ENCODE data around the gene MPDZ.
A peak's percentile ranks its signal among the peaks of the same experiment; 100 is the strongest.

The MPDZ gene

GRCh38 chr9:13292158-13292557 lies 12.7 kb upstream of the MPDZ start:
- no peak overlapping the region for H3K9ac ChIP-seq (ENCODE audit: low read depth, low read length, poor library complexity)
- no peak overlapping the region for H2AFZ ChIP-seq (ENCODE audit: low read length)
- H2AK5ac ChIP-seq (ENCODE audit: low read depth, low read length), result no peak overlapping the region
- DNase-seq (ENCODE audit: low spot score), result no peak
- no peak overlapping the region for H2BK15ac ChIP-seq (ENCODE audit: low read length)
- no CpG with 5 or more reads among the region's 3 CpGs for WGBS, 2 donors (ENCODE audit: extremely low coverage in 2 of 2, insufficient read length in 2 of 2, insufficient replicate concordance in 1 of 2)
- H3K23ac ChIP-seq (ENCODE audit: low read depth, low read length, poor library complexity), result no peak overlapping the region
- no peak overlapping the region for H4K8ac ChIP-seq (ENCODE audit: low read depth, low read length)
- H3K18ac ChIP-seq (ENCODE audit: low read length), result no peak overlapping the region
- no peak overlapping the region for H3K4me2 ChIP-seq (ENCODE audit: insufficient read depth, low read length, poor library complexity, severe bottlenecking)
- H3K9me3 ChIP-seq (replicated peaks in 1 of 2; ENCODE audit: control insufficient read depth in 2 of 2, insufficient read depth in 1 of 2, low read depth in 1 of 2, low read length in 2 of 2), result peaks cover 2 to 4% of the 10 kb centered on the region in 2 donors
- no peak overlapping the region for H3K14ac ChIP-seq (ENCODE audit: low read length)
- H3K27ac ChIP-seq (replicated peaks; ENCODE audit: low read length), result no peak overlapping the region
- H2BK5ac ChIP-seq (ENCODE audit: low read length), result no peak overlapping the region
- no peaks in the 10 kb centered on the region for H3K79me1 ChIP-seq (ENCODE audit: low read depth, low read length)
- no peaks in the 10 kb centered on the region for H3K27me3 ChIP-seq (ENCODE audit: control insufficient read depth in 3 of 3, insufficient read depth in 3 of 3, low read depth in 1 of 3, low read length in 3 of 3)
- H4K91ac ChIP-seq (ENCODE audit: low read depth, low read length, poor library complexity), result no peak overlapping the region
- H2BK12ac ChIP-seq (ENCODE audit: low read length), result no peak overlapping the region
- no peaks in the 10 kb centered on the region for H3K36me3 ChIP-seq (replicated peaks in 1 of 2; ENCODE audit: control insufficient read depth in 2 of 2, insufficient read depth in 2 of 2, low read length in 2 of 2)
- H3K4ac ChIP-seq (ENCODE audit: low read length), result no peak overlapping the region
- H2BK120ac ChIP-seq (ENCODE audit: low read depth, low read length), result no peak overlapping the region
- peaks cover 0 to 2% of the 10 kb centered on the region in 2 donors for H3K4me1 ChIP-seq (ENCODE audit: control insufficient read depth in 2 of 2, insufficient read depth in 1 of 2, low read depth in 1 of 2, low read length in 2 of 2)
- H3K4me3 ChIP-seq (ENCODE audit: low read length in 2 of 2), result no peak overlapping the region

- no peak overlapping the region for H4K8ac ChIP-seq (ENCODE audit: low read depth, low read length)
- no CpG with 5 or more reads among the region's 1 CpG for WGBS, 2 donors (ENCODE audit: extremely low coverage in 2 of 2, insufficient read length in 2 of 2, insufficient replicate concordance in 1 of 2)
- H2AK5ac ChIP-seq (ENCODE audit: low read depth, low read length), result no peak overlapping the region
- no peak overlapping the region for H2BK5ac ChIP-seq (ENCODE audit: low read length)
- no peak overlapping the region for H3K27ac ChIP-seq (replicated peaks; ENCODE audit: low read length)
- H3K4me3 ChIP-seq (ENCODE audit: low read length in 2 of 2), result no peak overlapping the region
- H2AFZ ChIP-seq (ENCODE audit: low read length), result no peak overlapping the region
- H3K18ac ChIP-seq (ENCODE audit: low read length), result no peak overlapping the region
- H3K4ac ChIP-seq (ENCODE audit: low read length), result no peak overlapping the region
- H3K27me3 ChIP-seq (ENCODE audit: control insufficient read depth in 3 of 3, insufficient read depth in 3 of 3, low read depth in 1 of 3, low read length in 3 of 3), result no peaks in the 10 kb centered on the region
- no peak overlapping the region for H3K4me2 ChIP-seq (ENCODE audit: insufficient read depth, low read length, poor library complexity, severe bottlenecking)
- no peaks in the 10 kb centered on the region for H3K79me1 ChIP-seq (ENCODE audit: low read depth, low read length)
- H4K91ac ChIP-seq (ENCODE audit: low read depth, low read length, poor library complexity), result no peak overlapping the region
- DNase-seq (ENCODE audit: low spot score), result no peak
- H3K4me1 ChIP-seq (ENCODE audit: control insufficient read depth in 2 of 2, insufficient read depth in 1 of 2, low read depth in 1 of 2, low read length in 2 of 2), result peaks cover 0 to 2% of the 10 kb centered on the region in 2 donors
- no peaks in the 10 kb centered on the region for H3K36me3 ChIP-seq (replicated peaks in 1 of 2; ENCODE audit: control insufficient read depth in 2 of 2, insufficient read depth in 2 of 2, low read length in 2 of 2)
- H3K9me3 ChIP-seq (replicated peaks in 1 of 2; ENCODE audit: control insufficient read depth in 2 of 2, insufficient read depth in 1 of 2, low read depth in 1 of 2, low read length in 2 of 2), result peaks cover 0 to 2% of the 10 kb centered on the region in 2 donors
- H3K23ac ChIP-seq (ENCODE audit: low read depth, low read length, poor library complexity), result no peak overlapping the region
- no peak overlapping the region for H2BK15ac ChIP-seq (ENCODE audit: low read length)
- no peak overlapping the region for H3K14ac ChIP-seq (ENCODE audit: low read length)
- no peak overlapping the region for H2BK12ac ChIP-seq (ENCODE audit: low read length)
- H3K9ac ChIP-seq (ENCODE audit: low read depth, low read length, poor library complexity), result no peak overlapping the region
- H2BK120ac ChIP-seq (ENCODE audit: low read depth, low read length), result no peak overlapping the region
These were observed 12.2 kb upstream of the MPDZ start for GRCh38 chr9:13291718-13292117.

DNA sequence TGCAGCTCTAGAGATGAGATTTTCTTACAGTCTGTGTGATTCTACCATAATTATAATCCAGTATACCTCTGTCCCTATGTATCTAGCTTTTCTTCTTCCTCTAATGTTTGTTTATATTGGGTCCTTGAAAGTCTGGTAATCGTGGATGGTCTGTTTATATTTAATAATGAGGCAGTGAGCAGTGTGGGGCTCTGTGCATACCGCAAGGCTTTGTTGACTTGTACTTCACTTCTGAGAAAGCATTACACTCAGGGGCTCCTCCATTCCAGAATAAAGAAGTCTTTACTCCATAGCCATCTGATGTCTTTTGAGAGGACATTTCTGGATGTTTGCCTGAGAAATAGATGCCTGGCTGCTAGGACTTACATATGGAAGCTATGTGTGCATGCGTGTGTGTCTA lies 4.5 kb upstream of the MPDZ start:
- H3K4me3 ChIP-seq (ENCODE audit: low read length in 2 of 2), result no peak overlapping the region
- H2BK12ac ChIP-seq (ENCODE audit: low read length), result no peak overlapping the region
- DNase-seq (ENCODE audit: low spot score), result no peak
- no peak overlapping the region for H4K91ac ChIP-seq (ENCODE audit: low read depth, low read length, poor library complexity)
- H2BK15ac ChIP-seq (ENCODE audit: low read length), result no peak overlapping the region
- no CpG with 5 or more reads among the region's 3 CpGs for WGBS, 2 donors (ENCODE audit: extremely low coverage in 2 of 2, insufficient read length in 2 of 2, insufficient replicate concordance in 1 of 2)
- H3K9ac ChIP-seq (ENCODE audit: low read depth, low read length, poor library complexity), result no peak overlapping the region
- H3K79me1 ChIP-seq (ENCODE audit: low read depth, low read length), result peaks cover 1% of the 10 kb centered on the region
- H3K23ac ChIP-seq (ENCODE audit: low read depth, low read length, poor library complexity), result no peak overlapping the region
- no peak overlapping the region for H3K4ac ChIP-seq (ENCODE audit: low read length)
- H3K9me3 ChIP-seq (replicated peaks in 1 of 2; ENCODE audit: control insufficient read depth in 2 of 2, insufficient read depth in 1 of 2, low read depth in 1 of 2, low read length in 2 of 2), result peaks cover 0 to 2% of the 10 kb centered on the region in 2 donors
- H2BK5ac ChIP-seq (ENCODE audit: low read length), result no peak overlapping the region
- H2AFZ ChIP-seq (ENCODE audit: low read length), result peak overlapping the region; percentile 40
- H3K4me2 ChIP-seq (ENCODE audit: insufficient read depth, low read length, poor library complexity, severe bottlenecking), result no peak overlapping the region
- H3K27me3 ChIP-seq (ENCODE audit: control insufficient read depth in 3 of 3, insufficient read depth in 3 of 3, low read depth in 1 of 3, low read length in 3 of 3), result no peaks in the 10 kb centered on the region
- no peak overlapping the region for H2BK120ac ChIP-seq (ENCODE audit: low read depth, low read length)
- H4K8ac ChIP-seq (ENCODE audit: low read depth, low read length), result no peak overlapping the region
- no peaks in the 10 kb centered on the region for H3K36me3 ChIP-seq (replicated peaks in 1 of 2; ENCODE audit: control insufficient read depth in 2 of 2, insufficient read depth in 2 of 2, low read length in 2 of 2)
- H3K27ac ChIP-seq (replicated peaks; ENCODE audit: low read length), result no peak overlapping the region
- no peak overlapping the region for H2AK5ac ChIP-seq (ENCODE audit: low read depth, low read length)
- no peak overlapping the region for H3K14ac ChIP-seq (ENCODE audit: low read length)
- H3K18ac ChIP-seq (ENCODE audit: low read length), result no peak overlapping the region
- peaks cover 8 to 16% of the 10 kb centered on the region in 2 donors for H3K4me1 ChIP-seq (ENCODE audit: control insufficient read depth in 2 of 2, insufficient read depth in 1 of 2, low read depth in 1 of 2, low read length in 2 of 2)

DNA sequence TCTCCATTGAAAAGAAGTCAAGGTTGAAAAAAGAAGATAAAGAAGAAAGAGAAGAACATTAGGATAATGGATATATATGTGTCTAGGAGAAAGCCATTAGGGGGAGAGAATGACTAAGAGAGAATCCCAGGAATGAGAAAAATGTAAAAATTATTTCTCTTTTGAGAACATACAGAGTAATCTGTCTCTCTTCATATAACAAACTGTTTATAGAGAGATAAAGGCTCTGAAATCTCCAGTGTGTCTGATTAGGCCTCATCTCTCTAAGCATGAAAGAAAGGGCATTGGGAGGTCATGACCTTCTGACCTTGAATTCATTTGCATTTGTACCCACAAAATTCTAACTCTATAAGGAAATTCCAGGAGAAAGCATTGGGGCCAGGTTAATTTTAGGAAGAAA lies 3.5 kb upstream of the MPDZ start:
- Histone ChIP-seq H3K14ac (ENCODE audit: low read length) (no peak overlapping the region), H3K4me2 (ENCODE audit: insufficient read depth, low read length, poor library complexity, severe bottlenecking) (no peak overlapping the region), H3K4me3 (ENCODE audit: low read length in 2 of 2) (no peak overlapping the region), H2BK120ac (ENCODE audit: low read depth, low read length) (no peak overlapping the region), H3K9ac (ENCODE audit: low read depth, low read length, poor library complexity) (no peak overlapping the region), H3K27ac (replicated peaks; ENCODE audit: low read length) (no peak overlapping the region), H2BK15ac (ENCODE audit: low read length) (no peak overlapping the region), H2BK5ac (ENCODE audit: low read length) (no peak overlapping the region), H3K18ac (ENCODE audit: low read length) (no peak overlapping the region), H4K8ac (ENCODE audit: low read depth, low read length) (no peak overlapping the region), H3K4ac (ENCODE audit: low read length) (no peak overlapping the region), H2AFZ (ENCODE audit: low read length) (no peak overlapping the region), H3K23ac (ENCODE audit: low read depth, low read length, poor library complexity) (no peak overlapping the region), H3K79me1 (ENCODE audit: low read depth, low read length) (peaks cover 1% of the 10 kb centered on the region), H2AK5ac (ENCODE audit: low read depth, low read length) (no peak overlapping the region), H3K36me3 (replicated peaks in 1 of 2; ENCODE audit: control insufficient read depth in 2 of 2, insufficient read depth in 2 of 2, low read length in 2 of 2) (no peaks in the 10 kb centered on the region), H4K91ac (ENCODE audit: low read depth, low read length, poor library complexity) (no peak overlapping the region), H3K4me1 (ENCODE audit: control insufficient read depth in 2 of 2, insufficient read depth in 1 of 2, low read depth in 1 of 2, low read length in 2 of 2) (peaks cover 8 to 16% of the 10 kb centered on the region in 2 donors), H3K9me3 (replicated peaks in 1 of 2; ENCODE audit: control insufficient read depth in 2 of 2, insufficient read depth in 1 of 2, low read depth in 1 of 2, low read length in 2 of 2) (no peaks in the 10 kb centered on the region), H3K27me3 (ENCODE audit: control insufficient read depth in 3 of 3, insufficient read depth in 3 of 3, low read depth in 1 of 3, low read length in 3 of 3) (no peaks in the 10 kb centered on the region), H2BK12ac (ENCODE audit: low read length) (no peak overlapping the region)
- DNase-seq (ENCODE audit: low spot score), result no peak

All from neuronal stem cell (in vitro differentiated cells).